ENCODE measurements around the gene ITPR2. TPM values are rescaled to one million over a fixed set of nuclear protein-coding genes. Genes with fewer than 3 reads are reported as not detected.
"Not testable (repeated sequence)": the region's sequence is repeated elsewhere in the genome, so short reads cannot be mapped to it uniquely, and the experiment has no call there.

Gene ITPR2
- total RNA-seq, 2 donors from 2014 or later, result 14.8 to 74.4 TPM

DNA sequence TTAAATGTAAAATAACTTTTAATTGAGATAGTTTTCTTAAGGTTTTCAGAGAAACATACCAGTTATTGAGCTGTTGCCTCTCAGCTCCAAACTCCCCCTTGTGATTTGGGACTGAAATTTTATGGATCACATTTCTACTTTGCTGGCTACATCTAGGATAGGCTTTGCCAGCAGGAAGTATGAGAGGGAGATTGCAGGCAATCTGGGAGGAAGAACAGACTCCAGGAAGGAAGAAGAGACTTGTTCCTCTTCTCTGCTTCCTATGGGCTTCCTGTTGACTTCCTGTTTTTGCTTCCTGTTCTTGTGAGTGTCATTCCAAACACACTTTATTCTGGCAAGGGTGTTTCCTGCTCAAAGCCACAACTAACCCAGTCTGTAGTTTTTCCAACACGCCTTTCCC lies 312.9 kb downstream of the ITPR2 start:
- H3K9ac ChIP-seq (ENCODE audit: extremely low read depth, low read length, poor library complexity, severe bottlenecking), result no peak overlapping the region
- peaks cover 7% of the 10 kb centered on the region for H3K9me3 ChIP-seq (ENCODE audit: control insufficient read depth, low read length)
- no peaks in the 10 kb centered on the region for H3K4me1 ChIP-seq (ENCODE audit: control insufficient read depth, insufficient read depth, low read length)
- Mint-ChIP-seq H3K4me3 (no peak overlapping the region), H3K9me3 (peaks cover 18% of the 10 kb centered on the region), H3K27ac (no peak overlapping the region), H3K36me3 (ENCODE audit: low read depth) (peaks cover 16% of the 10 kb centered on the region), H3K4me1 (no peaks in the 10 kb centered on the region), H3K27me3 (ENCODE audit: insufficient read depth) (no peaks in the 10 kb centered on the region)
- 100% methylated on average over 1 of the region's 1 CpG; no CpG with 5 or more reads in 1 of the 2 experiments for WGBS, 2 experiments (ENCODE audit: insufficient coverage in 1 of 2, insufficient read length in 1 of 2)
- H3K36me3 ChIP-seq (ENCODE audit: control insufficient read depth, insufficient read depth, low read length), result no peaks in the 10 kb centered on the region
- TF ChIP-seq, protein P1, sequence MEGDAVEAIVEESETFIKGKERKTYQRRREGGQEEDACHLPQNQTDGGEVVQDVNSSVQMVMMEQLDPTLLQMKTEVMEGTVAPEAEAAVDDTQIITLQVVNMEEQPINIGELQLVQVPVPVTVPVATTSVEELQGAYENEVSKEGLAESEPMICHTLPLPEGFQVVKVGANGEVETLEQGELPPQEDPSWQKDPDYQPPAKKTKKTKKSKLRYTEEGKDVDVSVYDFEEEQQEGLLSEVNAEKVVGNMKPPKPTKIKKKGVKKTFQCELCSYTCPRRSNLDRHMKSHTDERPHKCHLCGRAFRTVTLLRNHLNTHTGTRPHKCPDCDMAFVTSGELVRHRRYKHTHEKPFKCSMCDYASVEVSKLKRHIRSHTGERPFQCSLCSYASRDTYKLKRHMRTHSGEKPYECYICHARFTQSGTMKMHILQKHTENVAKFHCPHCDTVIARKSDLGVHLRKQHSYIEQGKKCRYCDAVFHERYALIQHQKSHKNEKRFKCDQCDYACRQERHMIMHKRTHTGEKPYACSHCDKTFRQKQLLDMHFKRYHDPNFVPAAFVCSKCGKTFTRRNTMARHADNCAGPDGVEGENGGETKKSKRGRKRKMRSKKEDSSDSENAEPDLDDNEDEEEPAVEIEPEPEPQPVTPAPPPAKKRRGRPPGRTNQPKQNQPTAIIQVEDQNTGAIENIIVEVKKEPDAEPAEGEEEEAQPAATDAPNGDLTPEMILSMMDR (conservative IDR thresholded peaks at IDR 0.05), result no peak
- DNase-seq, result no peak
- no peak overlapping the region for H3K27ac ChIP-seq (ENCODE audit: low read depth, low read length)
- H3K27me3 ChIP-seq (ENCODE audit: control insufficient read depth, insufficient read depth, low read length, poor library complexity, severe bottlenecking), result no peaks in the 10 kb centered on the region
- no peak overlapping the region for H3K4me3 ChIP-seq (ENCODE audit: low read length)

DNA sequence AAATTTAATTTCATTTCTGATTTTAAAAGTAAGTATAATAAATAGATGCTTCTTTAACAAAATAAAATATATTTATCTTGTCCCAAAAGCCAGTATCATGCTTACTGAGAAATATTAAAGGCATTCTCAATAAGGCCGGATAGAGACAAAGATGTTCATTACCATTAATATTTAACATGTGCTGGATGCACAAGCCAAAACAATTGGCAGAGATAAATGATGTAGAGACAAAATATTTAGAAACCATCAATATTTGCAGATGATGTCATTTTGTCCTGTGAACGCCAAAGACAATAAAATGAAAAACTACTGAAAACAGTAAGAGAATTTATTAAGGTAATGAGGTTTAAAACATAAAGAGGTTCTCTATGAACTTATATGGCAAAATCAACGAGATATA lies 313.5 kb downstream of the ITPR2 start:
- H3K27me3 ChIP-seq (ENCODE audit: control insufficient read depth, insufficient read depth, low read length, poor library complexity, severe bottlenecking), result no peaks in the 10 kb centered on the region
- 86 to 100% methylated on average over 1 to 3 of the region's 3 CpGs for WGBS, 2 experiments (ENCODE audit: insufficient coverage in 1 of 2, insufficient read length in 1 of 2)
- H3K4me1 Mint-ChIP-seq, result no peaks in the 10 kb centered on the region
- no peak overlapping the region for H3K4me3 ChIP-seq (ENCODE audit: low read length)
- no peak overlapping the region for H3K27ac ChIP-seq (ENCODE audit: low read depth, low read length)
- no peaks in the 10 kb centered on the region for H3K4me1 ChIP-seq (ENCODE audit: control insufficient read depth, insufficient read depth, low read length)
- H3K9ac ChIP-seq (ENCODE audit: extremely low read depth, low read length, poor library complexity, severe bottlenecking), result no peak overlapping the region
- peaks cover 15% of the 10 kb centered on the region for H3K9me3 Mint-ChIP-seq
- no peak overlapping the region for H3K4me3 Mint-ChIP-seq
- no peaks in the 10 kb centered on the region for H3K36me3 ChIP-seq (ENCODE audit: control insufficient read depth, insufficient read depth, low read length)
- H3K27ac Mint-ChIP-seq, result no peak overlapping the region
- peaks cover 1% of the 10 kb centered on the region for H3K9me3 ChIP-seq (ENCODE audit: control insufficient read depth, low read length)
- TF ChIP-seq, protein P1 (conservative IDR thresholded peaks at IDR 0.05), result no peak
- H3K36me3 Mint-ChIP-seq (ENCODE audit: low read depth), result peaks cover 14% of the 10 kb centered on the region
- no peak for DNase-seq
- no peaks in the 10 kb centered on the region for H3K27me3 Mint-ChIP-seq (ENCODE audit: insufficient read depth)

DNA sequence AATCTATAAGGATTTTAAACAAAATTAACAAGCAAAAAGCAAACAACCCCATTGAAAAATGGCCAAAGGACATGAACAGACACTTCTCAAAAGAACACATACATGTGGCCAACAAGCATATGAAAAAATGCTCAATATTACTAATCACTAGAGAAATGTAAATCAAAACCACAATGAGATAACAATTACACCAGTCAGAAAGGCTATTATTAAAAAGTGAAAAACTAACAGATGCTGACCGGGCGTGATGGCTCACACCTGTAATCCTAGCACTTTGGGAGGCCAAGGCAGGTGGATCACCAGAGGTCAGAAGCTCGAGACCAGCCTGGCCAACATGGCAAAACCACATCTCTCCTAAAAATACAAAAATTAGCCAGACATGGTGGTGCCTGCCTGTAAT lies 315.7 kb downstream of the ITPR2 start:
- not testable (repeated sequence) for H3K4me3 ChIP-seq (ENCODE audit: low read length); H3K9ac ChIP-seq (ENCODE audit: extremely low read depth, low read length, poor library complexity, severe bottlenecking); H3K4me3 Mint-ChIP-seq; H3K36me3 ChIP-seq (ENCODE audit: control insufficient read depth, insufficient read depth, low read length); H3K27ac Mint-ChIP-seq; DNase-seq; H3K27me3 ChIP-seq (ENCODE audit: control insufficient read depth, insufficient read depth, low read length, poor library complexity, severe bottlenecking); H3K9me3 Mint-ChIP-seq; H3K27ac ChIP-seq (ENCODE audit: low read depth, low read length); H3K9me3 ChIP-seq (ENCODE audit: control insufficient read depth, low read length); H3K4me1 ChIP-seq (ENCODE audit: control insufficient read depth, insufficient read depth, low read length); H3K36me3 Mint-ChIP-seq (ENCODE audit: low read depth); H3K4me1 Mint-ChIP-seq; H3K27me3 Mint-ChIP-seq (ENCODE audit: insufficient read depth)
- WGBS, 2 experiments (ENCODE audit: insufficient coverage in 1 of 2, insufficient read length in 1 of 2), result 98% methylated on average over 3 of the region's 3 CpGs; no CpG with 5 or more reads in 1 of the 2 experiments

DNA sequence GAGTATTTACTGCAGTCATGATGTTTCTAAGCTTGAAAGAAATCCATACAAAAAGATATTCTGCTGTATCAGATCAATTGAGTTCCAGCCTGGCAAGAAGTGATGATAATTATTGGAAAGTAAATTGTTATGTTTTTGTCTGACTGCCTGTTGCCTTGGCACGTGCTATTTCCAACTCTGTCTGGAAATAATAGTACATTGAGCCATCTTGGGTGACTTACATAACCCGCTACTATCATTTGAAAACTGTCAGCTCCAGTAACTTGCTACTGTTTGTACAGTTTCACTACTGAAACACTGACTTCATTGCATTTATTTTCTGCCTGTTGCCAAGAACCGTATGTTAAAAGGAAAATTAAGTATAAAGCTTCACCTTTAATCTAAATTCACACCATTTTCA lies 318.6 kb downstream of the ITPR2 start:
- no peaks in the 10 kb centered on the region for H3K27me3 Mint-ChIP-seq (ENCODE audit: insufficient read depth)
- Histone ChIP-seq H3K36me3 (ENCODE audit: control insufficient read depth, insufficient read depth, low read length) (no peaks in the 10 kb centered on the region), H3K27ac (ENCODE audit: low read depth, low read length) (no peak overlapping the region), H3K27me3 (ENCODE audit: control insufficient read depth, insufficient read depth, low read length, poor library complexity, severe bottlenecking) (no peaks in the 10 kb centered on the region), H3K4me1 (ENCODE audit: control insufficient read depth, insufficient read depth, low read length) (no peaks in the 10 kb centered on the region), H3K4me3 (ENCODE audit: low read length) (no peak overlapping the region), H3K9me3 (ENCODE audit: control insufficient read depth, low read length) (no peaks in the 10 kb centered on the region), H3K9ac (ENCODE audit: extremely low read depth, low read length, poor library complexity, severe bottlenecking) (no peak overlapping the region)
- no peak for DNase-seq
- WGBS, 2 experiments (ENCODE audit: insufficient coverage in 1 of 2, insufficient read length in 1 of 2), result 90 to 100% methylated on average over 2 to 3 of the region's 3 CpGs
- H3K4me1 Mint-ChIP-seq, result peaks cover 30% of the 10 kb centered on the region
- H3K36me3 Mint-ChIP-seq (ENCODE audit: low read depth), result peaks cover 6% of the 10 kb centered on the region
- H3K4me3 Mint-ChIP-seq, result no peak overlapping the region
- TF ChIP-seq, protein P1 (conservative IDR thresholded peaks at IDR 0.05), result no peak
- H3K9me3 Mint-ChIP-seq, result peaks cover 8% of the 10 kb centered on the region
- no peak overlapping the region for H3K27ac Mint-ChIP-seq

Measured in endodermal cell (in vitro differentiated cells).